MM.1S (cell line): Measurements from ENCODE around the gene CNTNAP2.

Experiments
- CTCF ChIP-seq: fragments of 300-600 bp; sonication (generic); IDR thresholded peaks from 2 replicates; pipeline ENCODE4 v1.5.1; 2016; ENCODE audit warnings: antibody characterized with exemption, low read length, mixed read lengths
- EZH2 ChIP-seq: fragments of 300-600 bp; sonication (generic); optimal IDR thresholded peaks from 2 replicates; pipeline ENCODE3; 2017; ENCODE audit warnings: low read depth, mild to moderate bottlenecking, antibody characterized with exemption, low read length, mixed read lengths

DNA sequence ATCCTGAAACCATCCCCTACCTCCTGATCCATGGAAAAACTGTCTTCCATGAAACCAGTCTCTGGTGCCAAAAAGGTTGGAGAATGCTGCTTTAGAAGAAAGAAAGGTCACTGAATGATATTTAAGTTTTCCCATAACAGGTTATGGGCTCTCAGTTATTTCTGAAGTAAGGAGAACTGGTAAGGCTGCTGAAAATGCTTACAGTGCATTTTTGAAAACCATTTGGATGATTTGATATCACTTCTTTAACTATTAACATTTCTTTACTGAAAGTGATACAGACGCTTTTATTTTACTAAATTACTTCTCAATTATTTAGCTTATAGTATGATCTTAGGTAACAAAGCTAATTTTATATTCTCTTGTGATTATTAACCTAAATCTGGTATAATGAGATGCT is 1379.6 kb downstream of the CNTNAP2 start:
- TF ChIP-seq EZH2 (no peak), CTCF (no peak)
